C4-2B (cell line): ENCODE results near the gene ERCC5.

Experiments used
- ZFX ChIP-seq: fragments of 450-650 bp; IDR thresholded peaks from 2 replicates; pipeline ENCODE4 v1.6.1; 2017
- TF ChIP-seq, protein P1 (sequence below): fragments of 450-650 bp; conservative IDR thresholded peaks from 2 replicates; pipeline ENCODE4 v1.5.1; 2017; ENCODE audit warnings: mild to moderate bottlenecking

GRCh38 chr13:102872531-102872930 lies 26.7 kb downstream of the ERCC5 start:
- TF ChIP-seq, protein P1, sequence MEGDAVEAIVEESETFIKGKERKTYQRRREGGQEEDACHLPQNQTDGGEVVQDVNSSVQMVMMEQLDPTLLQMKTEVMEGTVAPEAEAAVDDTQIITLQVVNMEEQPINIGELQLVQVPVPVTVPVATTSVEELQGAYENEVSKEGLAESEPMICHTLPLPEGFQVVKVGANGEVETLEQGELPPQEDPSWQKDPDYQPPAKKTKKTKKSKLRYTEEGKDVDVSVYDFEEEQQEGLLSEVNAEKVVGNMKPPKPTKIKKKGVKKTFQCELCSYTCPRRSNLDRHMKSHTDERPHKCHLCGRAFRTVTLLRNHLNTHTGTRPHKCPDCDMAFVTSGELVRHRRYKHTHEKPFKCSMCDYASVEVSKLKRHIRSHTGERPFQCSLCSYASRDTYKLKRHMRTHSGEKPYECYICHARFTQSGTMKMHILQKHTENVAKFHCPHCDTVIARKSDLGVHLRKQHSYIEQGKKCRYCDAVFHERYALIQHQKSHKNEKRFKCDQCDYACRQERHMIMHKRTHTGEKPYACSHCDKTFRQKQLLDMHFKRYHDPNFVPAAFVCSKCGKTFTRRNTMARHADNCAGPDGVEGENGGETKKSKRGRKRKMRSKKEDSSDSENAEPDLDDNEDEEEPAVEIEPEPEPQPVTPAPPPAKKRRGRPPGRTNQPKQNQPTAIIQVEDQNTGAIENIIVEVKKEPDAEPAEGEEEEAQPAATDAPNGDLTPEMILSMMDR, result no peak
- no peak for TF ChIP-seq ZFX
